Tibial artery (tissue), 4 donors: ENCODE measurements around the gene ITSN1.

Experiments used
- DNase-seq, 2 donors: peaks; one replicate each; pipeline ENCODE4 v3.0.0-alpha.2; 2019
- H3K27ac ChIP-seq, 2 donors: fragments of 200-600 bp; sonication (generic) in 1 of 2; 1 replicate in 1 of 2; 2 replicates in 1 of 2; pipeline ENCODE4 v1.5.1; 2018 to 2019; ENCODE audit warnings: mild to moderate bottlenecking in 1 of 2
- H3K27me3 ChIP-seq, 2 donors: fragments of 200-600 bp; sonication (generic) in 1 of 2; one replicate each; pipeline versions ENCODE4 v1.5.1 to v1.6.0; 2016 to 2019
- H3K36me3 ChIP-seq, 3 donors: fragments of 200-600 bp; sonication (generic) in 2 of 3; one replicate each; pipeline ENCODE4 v1.5.1; 2016 to 2019; ENCODE audit warnings: mild to moderate bottlenecking in 2 of 3
- H3K4me1 ChIP-seq, 4 donors: fragments of 200-600 bp; sonication (generic) in 2 of 4; 1 replicate in 3 of 4; 2 replicates in 1 of 4; pipeline ENCODE4 v1.5.1; 2016 to 2019
- H3K4me3 ChIP-seq, 2 donors: fragments of 200-600 bp; sonication (generic) in 1 of 2; 1 replicate in 1 of 2; 2 replicates in 1 of 2; pipeline ENCODE4 v1.5.1; 2018 to 2019; ENCODE audit warnings: mild to moderate bottlenecking in 2 of 2
- H3K9me3 ChIP-seq, 3 donors: fragments of 200-600 bp; sonication (generic) in 1 of 3; one replicate each; pipeline ENCODE4 v1.5.1; 2016 to 2019
- intact Hi-C: fragments of 100-400 bp; cut with DNase I; formaldehyde crosslinking; loops from one replicate; pipeline ENCODE4 v1.15.0; 2023; ENCODE audit warnings: low total_unique reads
- TF ChIP-seq, protein P1 (sequence below), 2 experiments: fragments of 200-600 bp in 1 of 2; fragments of 450-650 bp in 1 of 2; IDR thresholded peaks; one replicate each; pipeline ENCODE4 v1.5.1; 2017 to 2019; ENCODE audit warnings: antibody characterized with exemption in 2 of 2, mild to moderate bottlenecking in 1 of 2, moderate library complexity in 1 of 2

The ITSN1 gene

DNA sequence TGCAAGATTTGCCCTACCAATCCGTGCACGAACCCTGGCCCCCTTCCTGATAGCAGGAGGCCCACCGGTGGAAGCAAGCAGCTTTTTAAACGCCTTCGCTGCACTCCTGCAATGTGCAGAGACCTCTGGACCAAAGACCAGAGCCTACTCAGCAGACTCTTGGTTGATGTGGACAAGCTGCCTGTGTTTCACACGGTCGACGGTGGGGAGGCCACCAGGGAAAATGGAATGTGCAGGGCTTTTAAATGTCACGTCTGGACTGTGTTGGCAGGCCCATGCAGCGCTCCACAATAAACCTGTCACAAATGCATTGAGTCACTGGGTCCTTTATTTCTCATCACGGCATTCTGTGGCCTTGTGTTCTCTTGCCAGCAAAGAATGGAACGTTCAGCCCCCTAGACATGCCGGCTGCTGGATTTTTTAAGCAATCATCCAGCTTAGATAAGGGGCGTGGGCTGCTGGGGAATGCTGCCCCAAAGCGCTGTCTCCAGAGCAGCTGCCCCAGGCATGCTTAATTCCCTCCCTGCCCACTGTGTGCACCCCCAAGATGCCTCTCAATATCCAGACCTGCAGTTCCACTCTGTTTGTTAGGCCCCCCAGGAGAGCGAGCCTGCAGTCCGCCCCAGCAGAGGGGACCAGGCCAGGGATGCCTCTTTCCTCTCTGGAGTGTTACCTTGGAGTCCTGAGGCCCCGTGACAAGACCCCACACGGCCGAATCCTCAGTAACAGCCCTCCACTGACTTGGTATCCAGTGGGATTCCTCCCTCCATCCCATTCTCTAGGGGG lies 202.0 kb downstream of the ITSN1 start:
- no peak for DNase-seq
- Histone ChIP-seq H3K9me3 (no peaks in the 10 kb centered on the region), H3K4me3 (no peak overlapping the region), H3K27ac (no peak overlapping the region), H3K4me1 (peaks cover 0 to 41% (median 8%) of the 10 kb centered on the region in 4 donors), H3K36me3 (peaks cover 0 to 5% (median 2%) of the 10 kb centered on the region in 3 donors), H3K27me3 (no peaks in the 10 kb centered on the region)
- intact Hi-C loops = no loop called here
- TF ChIP-seq, protein P1, sequence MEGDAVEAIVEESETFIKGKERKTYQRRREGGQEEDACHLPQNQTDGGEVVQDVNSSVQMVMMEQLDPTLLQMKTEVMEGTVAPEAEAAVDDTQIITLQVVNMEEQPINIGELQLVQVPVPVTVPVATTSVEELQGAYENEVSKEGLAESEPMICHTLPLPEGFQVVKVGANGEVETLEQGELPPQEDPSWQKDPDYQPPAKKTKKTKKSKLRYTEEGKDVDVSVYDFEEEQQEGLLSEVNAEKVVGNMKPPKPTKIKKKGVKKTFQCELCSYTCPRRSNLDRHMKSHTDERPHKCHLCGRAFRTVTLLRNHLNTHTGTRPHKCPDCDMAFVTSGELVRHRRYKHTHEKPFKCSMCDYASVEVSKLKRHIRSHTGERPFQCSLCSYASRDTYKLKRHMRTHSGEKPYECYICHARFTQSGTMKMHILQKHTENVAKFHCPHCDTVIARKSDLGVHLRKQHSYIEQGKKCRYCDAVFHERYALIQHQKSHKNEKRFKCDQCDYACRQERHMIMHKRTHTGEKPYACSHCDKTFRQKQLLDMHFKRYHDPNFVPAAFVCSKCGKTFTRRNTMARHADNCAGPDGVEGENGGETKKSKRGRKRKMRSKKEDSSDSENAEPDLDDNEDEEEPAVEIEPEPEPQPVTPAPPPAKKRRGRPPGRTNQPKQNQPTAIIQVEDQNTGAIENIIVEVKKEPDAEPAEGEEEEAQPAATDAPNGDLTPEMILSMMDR (IDR thresholded peaks at IDR 0.05) = no peak

DNA sequence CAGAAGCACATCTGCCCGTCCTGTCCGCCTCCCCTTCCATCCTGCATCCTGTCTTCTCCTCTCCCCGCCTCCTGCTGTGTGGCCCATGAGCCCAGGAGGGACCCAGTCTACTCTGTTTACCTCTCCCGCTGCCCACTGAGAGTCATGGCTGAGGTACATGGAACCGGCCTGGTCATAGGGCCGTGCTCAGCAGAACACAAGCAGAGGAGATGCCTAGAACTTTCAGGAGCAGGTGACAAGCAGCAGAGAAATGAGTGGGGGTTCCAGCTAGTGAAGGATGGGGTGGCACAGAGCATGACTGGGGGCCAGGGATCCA lies 202.5 kb downstream of the ITSN1 start:
- no peak overlapping the region for H3K27ac ChIP-seq
- intact Hi-C loops = no loop called here

DNA sequence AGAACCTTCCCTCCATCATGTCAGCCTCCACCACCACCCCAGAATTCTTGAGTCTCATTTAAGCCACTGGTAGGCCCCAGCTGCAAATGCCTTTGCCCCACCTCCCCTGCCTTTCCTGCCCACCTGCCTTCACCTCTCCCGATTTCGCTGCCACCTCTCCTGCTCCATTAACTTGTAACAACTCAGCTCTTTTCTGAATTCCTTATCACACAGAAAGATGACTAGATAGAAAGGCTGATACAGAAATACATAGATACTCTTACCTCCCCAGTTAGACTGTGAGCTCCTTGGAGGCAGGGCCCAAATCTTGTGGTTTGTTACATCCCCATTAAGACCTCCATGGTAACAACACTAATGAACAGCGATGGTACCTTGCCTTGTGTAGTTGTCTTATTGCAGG lies 203.8 kb downstream of the ITSN1 start:
- Histone ChIP-seq H3K4me1 (peaks cover 0 to 32% (median 8%) of the 10 kb centered on the region in 4 donors), H3K27ac (no peak overlapping the region), H3K9me3 (no peaks in the 10 kb centered on the region), H3K36me3 (no peaks in the 10 kb centered on the region), H3K4me3 (no peak overlapping the region), H3K27me3 (no peaks in the 10 kb centered on the region)
- TF ChIP-seq, protein P1 (IDR thresholded peaks at IDR 0.05) = no peak
- intact Hi-C loops = no loop called here
- no peak for DNase-seq

More for the DNA sequence above, 202.5 kb downstream of the ITSN1 start:
- H3K4me3 ChIP-seq = no peak overlapping the region
- no peaks in the 10 kb centered on the region for H3K9me3 ChIP-seq
- TF ChIP-seq, protein P1 (IDR thresholded peaks at IDR 0.05) = no peak
- H3K4me1 ChIP-seq = peaks cover 0 to 41% (median 8%) of the 10 kb centered on the region in 4 donors
- DNase-seq = no peak
- H3K36me3 ChIP-seq = no peaks in the 10 kb centered on the region
- H3K27me3 ChIP-seq = no peaks in the 10 kb centered on the region

DNA sequence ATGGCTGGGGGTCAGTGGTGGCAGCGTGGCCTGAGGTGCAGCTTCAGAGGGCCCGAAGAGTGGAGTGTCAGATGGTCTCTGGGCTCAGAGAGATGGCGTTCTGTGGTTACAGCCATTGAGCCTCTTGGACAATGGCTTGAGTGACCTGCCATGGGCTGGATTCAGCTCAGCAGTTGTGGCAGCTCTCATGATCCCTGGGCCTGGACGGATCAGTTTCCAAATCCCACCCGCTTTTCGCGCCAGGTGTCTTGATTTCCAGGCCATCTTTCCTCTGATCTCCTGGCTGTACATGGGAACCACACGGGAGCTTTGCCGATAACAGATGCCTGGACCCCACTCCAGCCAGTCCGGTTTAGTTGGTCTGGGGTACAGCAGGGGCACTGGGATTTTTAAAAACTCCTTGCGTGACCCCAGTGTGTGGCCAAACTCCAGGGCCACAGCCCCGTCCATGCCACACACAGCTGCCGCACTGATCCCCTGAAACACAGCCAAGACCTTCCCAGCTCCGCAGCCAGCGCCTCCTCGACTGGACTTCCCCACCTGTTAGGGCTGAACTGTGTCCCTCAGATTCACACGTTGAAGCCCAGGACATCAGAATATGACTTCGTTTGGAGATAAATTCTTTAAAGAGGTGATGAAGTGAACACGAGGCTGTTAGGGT lies 205.4 kb downstream of the ITSN1 start:
- TF ChIP-seq, protein P1 (IDR thresholded peaks at IDR 0.05) = no peak
- intact Hi-C loops = no loop called here
- Histone ChIP-seq H3K4me1 (peaks cover 0 to 20% (median 5%) of the 10 kb centered on the region in 4 donors), H3K4me3 (no peak overlapping the region), H3K27ac (no peak overlapping the region), H3K9me3 (no peaks in the 10 kb centered on the region), H3K27me3 (no peaks in the 10 kb centered on the region), H3K36me3 (no peaks in the 10 kb centered on the region)
- DNase-seq = no peak

DNA sequence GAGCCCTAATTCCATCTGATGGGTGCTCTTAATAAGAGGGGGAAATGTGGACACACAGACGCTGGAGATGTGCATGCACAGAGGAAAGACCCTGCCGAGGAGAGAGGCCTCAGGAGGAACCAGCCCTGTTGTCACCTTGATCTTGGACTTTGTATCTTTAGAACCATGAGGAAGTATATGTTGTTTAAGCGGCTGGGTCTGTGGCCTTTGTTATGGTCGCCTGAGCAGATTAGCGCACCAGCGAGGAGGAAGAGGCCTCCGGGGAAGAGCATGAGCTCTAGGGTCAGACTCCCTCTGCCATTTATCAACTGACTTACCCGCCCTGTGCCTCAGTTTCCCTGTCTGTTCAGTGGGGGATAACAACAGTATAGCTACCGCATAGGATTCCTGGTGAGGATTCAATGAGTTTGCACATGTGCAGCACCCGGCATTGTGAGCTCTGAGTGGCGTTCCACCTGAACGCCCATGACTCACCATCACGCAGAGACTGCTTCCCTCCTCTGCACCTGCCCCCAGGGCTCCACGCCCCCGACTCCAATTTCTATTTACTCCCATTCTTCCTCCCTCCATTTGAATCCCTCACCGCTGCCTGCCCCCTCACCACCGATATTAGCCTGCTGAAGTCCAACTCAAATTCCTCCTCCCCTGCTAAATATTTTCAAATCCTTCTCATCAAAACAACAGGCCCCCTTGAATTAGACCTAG lies 206.1 kb downstream of the ITSN1 start:
- no peak overlapping the region for H3K27ac ChIP-seq
- no peaks in the 10 kb centered on the region for H3K27me3 ChIP-seq
- intact Hi-C loops = no loop called here
- no peak for DNase-seq
- no peak overlapping the region for H3K4me3 ChIP-seq
- H3K36me3 ChIP-seq = no peaks in the 10 kb centered on the region
- peaks cover 0 to 15% (median 5%) of the 10 kb centered on the region in 4 donors for H3K4me1 ChIP-seq
- TF ChIP-seq, protein P1 (IDR thresholded peaks at IDR 0.05) = no peak
- no peaks in the 10 kb centered on the region for H3K9me3 ChIP-seq
